GM12878 (cell line): ENCODE results near the gene DMD.

Source experiments
- EP300 ChIP-seq, 2 experiments: fragments of 150-350 bp in 1 of 2; IDR thresholded peaks; 2 replicates each; pipeline ENCODE4 v1.6.1; 2011 to 2012; ENCODE audit warnings: low read depth in 2 of 2, low read length in 2 of 2, borderline replicate concordance in 1 of 2, improper control_type of control experiment in 1 of 2, inconsistent platforms in 1 of 2; ENCODE audit not compliant: control insufficient read depth in 1 of 2
- JUNB ChIP-seq: IDR thresholded peaks from 2 replicates; pipeline ENCODE4 v1.6.1; 2016; ENCODE audit warnings: antibody characterized with exemption, mild to moderate bottlenecking
- TAF1 ChIP-seq: IDR thresholded peaks from 2 replicates; pipeline ENCODE4 v1.6.1; 2011; ENCODE audit warnings: mild to moderate bottlenecking, low read depth, low read length, borderline replicate concordance
- ZNF622 ChIP-seq: fragments of 450-650 bp; IDR thresholded peaks from 2 replicates; pipeline ENCODE4 v1.6.1; 2017; ENCODE audit warnings: mild to moderate bottlenecking, inconsistent platforms
- TF ChIP-seq, protein P1 (sequence below), 3 experiments: IDR thresholded peaks in 2 of 3; conservative IDR thresholded peaks in 1 of 3; 2 replicates each; pipeline ENCODE4 v1.5.1; 2011; ENCODE audit warnings: low read depth in 3 of 3, low read length in 3 of 3, mild to moderate bottlenecking in 3 of 3, control low read depth in 2 of 3, moderate library complexity in 2 of 3, inconsistent platforms in 1 of 3, mixed read lengths in 1 of 3; ENCODE audit not compliant: control insufficient read depth in 2 of 3, insufficient read depth in 1 of 3; ENCODE audit errors: extremely low read depth in 1 of 3
- TF ChIP-seq, protein P2 (sequence below): IDR thresholded peaks from 2 replicates; pipeline ENCODE4 v1.6.1; 2011; ENCODE audit warnings: low read depth, mild to moderate bottlenecking, low read length, moderate library complexity, borderline replicate concordance; ENCODE audit errors: extremely low read depth
- TF ChIP-seq, protein P3 (sequence below): fragments of 450-650 bp; conservative IDR thresholded peaks from 2 replicates; pipeline ENCODE4 v1.6.1; 2017; ENCODE audit warnings: mild to moderate bottlenecking, moderate library complexity
- TF ChIP-seq, protein P4 (sequence below): IDR thresholded peaks from 2 replicates; pipeline ENCODE4 v1.6.1; 2012; ENCODE audit warnings: low read depth, low read length, improper control_type of control experiment

DNA sequence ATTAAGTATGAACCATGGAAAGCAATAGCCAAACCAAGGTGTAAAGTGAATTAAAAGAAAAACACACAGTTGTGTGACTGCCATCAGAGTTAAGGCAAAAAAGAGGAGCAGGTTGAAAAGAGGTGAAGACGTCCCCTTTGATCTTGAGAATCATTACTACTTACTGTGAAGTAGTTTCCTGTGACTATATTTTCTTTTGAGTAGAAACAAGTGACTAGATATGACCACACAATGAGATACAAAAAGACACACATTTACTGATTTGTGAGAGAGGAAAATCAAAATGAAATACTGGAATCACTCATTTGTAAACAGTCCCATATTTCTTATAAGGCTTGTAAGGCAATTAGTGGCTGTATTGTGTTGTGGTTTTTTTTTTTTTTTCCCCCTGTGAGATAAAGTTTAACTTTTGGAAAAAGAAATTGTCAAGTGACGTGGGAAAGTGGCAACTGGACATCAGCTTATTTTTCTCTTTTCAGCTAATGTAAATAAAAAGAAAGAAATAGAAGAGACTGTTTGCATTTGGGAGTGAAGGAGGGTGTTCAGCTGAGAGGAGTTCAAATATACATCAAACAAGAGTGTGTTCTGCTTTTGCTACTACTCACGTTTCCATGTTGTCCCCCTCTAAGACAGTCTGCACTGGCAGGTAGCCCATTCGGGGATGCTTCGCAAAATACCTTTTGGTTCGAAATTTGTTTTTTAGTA lies 2033.1 kb downstream of the DMD start:
- TF ChIP-seq ZNF622 (no peak), TAF1 (no peak), EP300 (IDR thresholded peaks at IDR 0.05; ENCODE audit: borderline replicate concordance in 1 of 2, control insufficient read depth in 1 of 2, low read depth in 2 of 2, low read length in 2 of 2) (no peak), JUNB (peak; percentile 65)
- TF ChIP-seq, protein P1, sequence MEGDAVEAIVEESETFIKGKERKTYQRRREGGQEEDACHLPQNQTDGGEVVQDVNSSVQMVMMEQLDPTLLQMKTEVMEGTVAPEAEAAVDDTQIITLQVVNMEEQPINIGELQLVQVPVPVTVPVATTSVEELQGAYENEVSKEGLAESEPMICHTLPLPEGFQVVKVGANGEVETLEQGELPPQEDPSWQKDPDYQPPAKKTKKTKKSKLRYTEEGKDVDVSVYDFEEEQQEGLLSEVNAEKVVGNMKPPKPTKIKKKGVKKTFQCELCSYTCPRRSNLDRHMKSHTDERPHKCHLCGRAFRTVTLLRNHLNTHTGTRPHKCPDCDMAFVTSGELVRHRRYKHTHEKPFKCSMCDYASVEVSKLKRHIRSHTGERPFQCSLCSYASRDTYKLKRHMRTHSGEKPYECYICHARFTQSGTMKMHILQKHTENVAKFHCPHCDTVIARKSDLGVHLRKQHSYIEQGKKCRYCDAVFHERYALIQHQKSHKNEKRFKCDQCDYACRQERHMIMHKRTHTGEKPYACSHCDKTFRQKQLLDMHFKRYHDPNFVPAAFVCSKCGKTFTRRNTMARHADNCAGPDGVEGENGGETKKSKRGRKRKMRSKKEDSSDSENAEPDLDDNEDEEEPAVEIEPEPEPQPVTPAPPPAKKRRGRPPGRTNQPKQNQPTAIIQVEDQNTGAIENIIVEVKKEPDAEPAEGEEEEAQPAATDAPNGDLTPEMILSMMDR (IDR thresholded peaks at IDR 0.05 in 2 of 3, conservative IDR thresholded peaks at IDR 0.05 in 1 of 3; ENCODE audit: control insufficient read depth in 2 of 3, extremely low read depth in 1 of 3, insufficient read depth in 1 of 3, low read depth in 3 of 3, low read length in 3 of 3), result no peak
- TF ChIP-seq, protein P2, sequence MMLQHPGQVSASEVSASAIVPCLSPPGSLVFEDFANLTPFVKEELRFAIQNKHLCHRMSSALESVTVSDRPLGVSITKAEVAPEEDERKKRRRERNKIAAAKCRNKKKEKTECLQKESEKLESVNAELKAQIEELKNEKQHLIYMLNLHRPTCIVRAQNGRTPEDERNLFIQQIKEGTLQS, result no peak
- TF ChIP-seq, protein P3, sequence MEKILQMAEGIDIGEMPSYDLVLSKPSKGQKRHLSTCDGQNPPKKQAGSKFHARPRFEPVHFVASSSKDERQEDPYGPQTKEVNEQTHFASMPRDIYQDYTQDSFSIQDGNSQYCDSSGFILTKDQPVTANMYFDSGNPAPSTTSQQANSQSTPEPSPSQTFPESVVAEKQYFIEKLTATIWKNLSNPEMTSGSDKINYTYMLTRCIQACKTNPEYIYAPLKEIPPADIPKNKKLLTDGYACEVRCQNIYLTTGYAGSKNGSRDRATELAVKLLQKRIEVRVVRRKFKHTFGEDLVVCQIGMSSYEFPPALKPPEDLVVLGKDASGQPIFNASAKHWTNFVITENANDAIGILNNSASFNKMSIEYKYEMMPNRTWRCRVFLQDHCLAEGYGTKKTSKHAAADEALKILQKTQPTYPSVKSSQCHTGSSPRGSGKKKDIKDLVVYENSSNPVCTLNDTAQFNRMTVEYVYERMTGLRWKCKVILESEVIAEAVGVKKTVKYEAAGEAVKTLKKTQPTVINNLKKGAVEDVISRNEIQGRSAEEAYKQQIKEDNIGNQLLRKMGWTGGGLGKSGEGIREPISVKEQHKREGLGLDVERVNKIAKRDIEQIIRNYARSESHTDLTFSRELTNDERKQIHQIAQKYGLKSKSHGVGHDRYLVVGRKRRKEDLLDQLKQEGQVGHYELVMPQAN, result no peak
- TF ChIP-seq, protein P4, sequence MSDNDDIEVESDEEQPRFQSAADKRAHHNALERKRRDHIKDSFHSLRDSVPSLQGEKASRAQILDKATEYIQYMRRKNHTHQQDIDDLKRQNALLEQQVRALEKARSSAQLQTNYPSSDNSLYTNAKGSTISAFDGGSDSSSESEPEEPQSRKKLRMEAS, result no peak
